Caco-2 (cell line): ENCODE results near the gene ARHGAP15. TPM values are rescaled to one million over a fixed set of nuclear protein-coding genes. Genes with fewer than 3 reads are reported as not detected.

Experiments used
- BruUV-seq: library from RNA; stranded (reverse); fragments of 400-500 nt; replicated peaks from 2 replicates; lab custom pipeline; 2021; lab: Mats Ljungman, UMichigan
- CTCF ChIA-PET: fragments of 300-600 bp; sonication (Branson Sonifier 250); formaldehyde crosslinking; loops from one replicate; lab custom pipeline; 2022; ENCODE audit warnings: antibody characterized with exemption; lab: Charles Lee
- POLR2A ChIA-PET: fragments of 300-600 bp; sonication (Branson Sonifier 250); formaldehyde crosslinking; loops from one replicate; lab custom pipeline; 2022; ENCODE audit warnings: antibody characterized with exemption; lab: Charles Lee
- DNase-seq, 2 experiments: peaks; one replicate each; pipeline versions ENCODE4 v3.0.0 to v3.0.0-alpha.2; 2020 to 2022
- H3K27me3 ChIP-seq: replicated peaks from 2 replicates; pipeline ENCODE4 v1.6.0; 2011; ENCODE audit warnings: low read length; ENCODE audit not compliant: control insufficient read depth, insufficient read depth
- H3K36me3 ChIP-seq: 2 replicates; pipeline ENCODE4 v1.5.1; 2011; ENCODE audit warnings: low read length; ENCODE audit not compliant: control insufficient read depth, insufficient read depth
- H3K4me1 ChIP-seq: fragments of 250-450 bp; sonication (Bioruptor Pico); 2 replicates; pipeline ENCODE4 v1.5.1; 2020; ENCODE audit warnings: mild to moderate bottlenecking
- H3K4me3 ChIP-seq: 2 replicates; pipeline ENCODE4 v1.5.1; 2011; ENCODE audit warnings: low read depth, mild to moderate bottlenecking, control low read depth, low read length
- H3K9me3 ChIP-seq: fragments of 250-450 bp; sonication (Bioruptor Pico); 2 replicates; pipeline ENCODE4 v1.5.1; 2020; ENCODE audit warnings: mild to moderate bottlenecking, moderate library complexity
- H3K27ac Mint-ChIP-seq: one replicate; pipeline ENCODE4 v1.8.0; 2022; ENCODE audit warnings: mixed read lengths; ENCODE audit not compliant: unreplicated experiment
- H3K27me3 Mint-ChIP-seq: one replicate; pipeline ENCODE4 v1.8.0; 2022; ENCODE audit warnings: mixed read lengths; ENCODE audit not compliant: insufficient read depth, unreplicated experiment
- H3K36me3 Mint-ChIP-seq: one replicate; pipeline ENCODE4 v1.8.0; 2022; ENCODE audit warnings: mild to moderate bottlenecking, mixed read lengths; ENCODE audit not compliant: insufficient read depth, unreplicated experiment
- H3K4me1 Mint-ChIP-seq: one replicate; pipeline ENCODE4 v1.8.0; 2022; ENCODE audit warnings: low read depth, mixed read lengths; ENCODE audit not compliant: unreplicated experiment
- H3K4me3 Mint-ChIP-seq: one replicate; pipeline ENCODE4 v1.8.0; 2022; ENCODE audit warnings: mild to moderate bottlenecking, moderate library complexity, mixed read lengths; ENCODE audit not compliant: unreplicated experiment
- H3K9me3 Mint-ChIP-seq: one replicate; pipeline ENCODE4 v1.8.0; 2022; ENCODE audit warnings: mixed read lengths; ENCODE audit not compliant: unreplicated experiment
- intact Hi-C: fragments of 100-400 bp; cut with micrococcal nuclease; formaldehyde crosslinking; loops from one replicate; pipeline ENCODE4 v1.10.0; 2022; ENCODE audit not compliant: unreplicated experiment
- total RNA-seq: library from RNA; stranded (reverse); gene quantifications from 2 replicates; pipeline ENCODE4 v1.2.3, GENCODE V29; 2022
- TF ChIP-seq, protein P1 (sequence below), 2 experiments: fragments of 200-600 bp in 1 of 2; IDR thresholded peaks; 1 replicate in 1 of 2; 2 replicates in 1 of 2; pipeline versions ENCODE4 v1.5.1 to v1.8.0; 2011 to 2022; ENCODE audit warnings: antibody characterized with exemption in 1 of 2, control low read depth in 1 of 2, inconsistent platforms in 1 of 2, low read depth in 1 of 2, low read length in 1 of 2, mild to moderate bottlenecking in 1 of 2, moderate library complexity in 1 of 2; ENCODE audit not compliant: insufficient read depth in 1 of 2, severe bottlenecking in 1 of 2, unreplicated experiment in 1 of 2

Gene ARHGAP15
- total RNA-seq, 1 experiment from 2014 or later, result not detected

DNA sequence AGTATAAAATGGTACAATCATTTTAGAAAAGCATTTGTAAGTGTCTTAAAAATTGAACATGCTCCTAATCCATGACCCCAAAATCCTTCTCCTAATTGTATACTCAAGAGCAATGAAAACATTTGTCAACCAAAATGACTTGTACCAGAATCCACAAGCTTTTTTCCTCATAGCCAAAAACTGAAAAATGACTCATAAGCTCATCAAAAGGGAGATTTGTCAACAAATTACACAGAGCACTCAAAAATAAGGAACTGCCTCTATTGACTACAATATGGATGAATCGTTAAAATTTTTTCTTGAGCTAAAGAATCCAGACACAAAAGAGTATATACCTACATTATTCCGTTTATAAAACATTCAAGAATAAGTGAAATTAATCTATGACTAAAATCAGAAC lies 544.8 kb downstream of the ARHGAP15 start:
- Mint-ChIP-seq H3K9me3 (no peaks in the 10 kb centered on the region), H3K27ac (no peak overlapping the region), H3K27me3 (no peaks in the 10 kb centered on the region), H3K36me3 (no peaks in the 10 kb centered on the region), H3K4me3 (no peak overlapping the region), H3K4me1 (no peaks in the 10 kb centered on the region)
- intact Hi-C loops, result no loop called here
- no TSS peak for BruUV-seq
- Histone ChIP-seq H3K36me3 (no peaks in the 10 kb centered on the region), H3K4me1 (no peaks in the 10 kb centered on the region), H3K27me3 (no peaks in the 10 kb centered on the region), H3K4me3 (no peak overlapping the region), H3K9me3 (no peaks in the 10 kb centered on the region; the same call in 1 of the 2 replicates)
- POLR2A ChIA-PET, result no interaction called here
- TF ChIP-seq, protein P1, sequence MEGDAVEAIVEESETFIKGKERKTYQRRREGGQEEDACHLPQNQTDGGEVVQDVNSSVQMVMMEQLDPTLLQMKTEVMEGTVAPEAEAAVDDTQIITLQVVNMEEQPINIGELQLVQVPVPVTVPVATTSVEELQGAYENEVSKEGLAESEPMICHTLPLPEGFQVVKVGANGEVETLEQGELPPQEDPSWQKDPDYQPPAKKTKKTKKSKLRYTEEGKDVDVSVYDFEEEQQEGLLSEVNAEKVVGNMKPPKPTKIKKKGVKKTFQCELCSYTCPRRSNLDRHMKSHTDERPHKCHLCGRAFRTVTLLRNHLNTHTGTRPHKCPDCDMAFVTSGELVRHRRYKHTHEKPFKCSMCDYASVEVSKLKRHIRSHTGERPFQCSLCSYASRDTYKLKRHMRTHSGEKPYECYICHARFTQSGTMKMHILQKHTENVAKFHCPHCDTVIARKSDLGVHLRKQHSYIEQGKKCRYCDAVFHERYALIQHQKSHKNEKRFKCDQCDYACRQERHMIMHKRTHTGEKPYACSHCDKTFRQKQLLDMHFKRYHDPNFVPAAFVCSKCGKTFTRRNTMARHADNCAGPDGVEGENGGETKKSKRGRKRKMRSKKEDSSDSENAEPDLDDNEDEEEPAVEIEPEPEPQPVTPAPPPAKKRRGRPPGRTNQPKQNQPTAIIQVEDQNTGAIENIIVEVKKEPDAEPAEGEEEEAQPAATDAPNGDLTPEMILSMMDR (IDR thresholded peaks at IDR 0.05; ENCODE audit: insufficient read depth in 1 of 2, low read depth in 1 of 2, low read length in 1 of 2, severe bottlenecking in 1 of 2, unreplicated experiment in 1 of 2), result no peak
- CTCF ChIA-PET, result no interaction called here
- no peak for DNase-seq

- no peak for DNase-seq
- CTCF ChIA-PET, result no interaction called here
- Histone ChIP-seq H3K4me3 (no peak overlapping the region), H3K9me3 (no peaks in the 10 kb centered on the region; the same call in 1 of the 2 replicates), H3K4me1 (no peaks in the 10 kb centered on the region), H3K27me3 (no peaks in the 10 kb centered on the region), H3K36me3 (no peaks in the 10 kb centered on the region)
- H3K4me1 Mint-ChIP-seq, result no peaks in the 10 kb centered on the region
- no peaks in the 10 kb centered on the region for H3K36me3 Mint-ChIP-seq
- intact Hi-C loops, result no loop called here
- no peak overlapping the region for H3K4me3 Mint-ChIP-seq
- BruUV-seq, result no TSS peak
- no peak overlapping the region for H3K27ac Mint-ChIP-seq
- TF ChIP-seq, protein P1 (IDR thresholded peaks at IDR 0.05; ENCODE audit: insufficient read depth in 1 of 2, low read depth in 1 of 2, low read length in 1 of 2, severe bottlenecking in 1 of 2, unreplicated experiment in 1 of 2), result no peak
- POLR2A ChIA-PET, result no interaction called here
- H3K27me3 Mint-ChIP-seq, result no peaks in the 10 kb centered on the region
- H3K9me3 Mint-ChIP-seq, result no peaks in the 10 kb centered on the region
These were observed 545.8 kb downstream of the ARHGAP15 start for GRCh38 chr2:143675021-143675420.

DNA sequence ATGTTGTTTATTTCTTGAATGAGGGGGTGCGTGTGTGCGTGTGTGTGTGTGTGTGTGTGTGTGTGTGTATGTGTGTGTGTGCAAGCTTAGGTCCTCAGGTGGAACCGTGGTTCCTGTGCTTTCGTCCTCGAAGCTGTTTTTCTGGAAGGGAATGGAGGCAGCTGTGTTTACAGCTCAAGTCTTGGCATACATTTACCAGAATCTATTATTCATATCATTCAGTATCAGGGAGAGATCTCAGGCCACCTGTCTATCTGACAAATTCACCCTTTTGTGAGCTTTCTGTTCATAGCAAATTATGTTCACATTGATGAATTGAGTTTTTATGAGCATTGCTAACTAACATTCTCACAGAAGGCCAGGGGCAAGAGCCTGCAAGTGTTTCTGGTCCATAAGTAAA lies 550.4 kb downstream of the ARHGAP15 start:
- no peaks in the 10 kb centered on the region for H3K4me1 ChIP-seq
- H3K27me3 ChIP-seq, result no peaks in the 10 kb centered on the region
- no TSS peak for BruUV-seq
- Mint-ChIP-seq H3K27ac (no peak overlapping the region), H3K4me3 (no peak overlapping the region), H3K27me3 (peaks cover 3% of the 10 kb centered on the region), H3K9me3 (no peaks in the 10 kb centered on the region), H3K36me3 (no peaks in the 10 kb centered on the region), H3K4me1 (no peaks in the 10 kb centered on the region)
- POLR2A ChIA-PET, result no interaction called here
- H3K4me3 ChIP-seq, result no peak overlapping the region
- CTCF ChIA-PET, result interaction anchor here (0.7 kb wide), 1 partner anchor 76 kb away, joined by 5 read pairs; no protein-coding TSS in a partner anchor
- H3K9me3 ChIP-seq, result no peaks in the 10 kb centered on the region
- no peaks in the 10 kb centered on the region for H3K36me3 ChIP-seq
- intact Hi-C loops, result no loop called here
- TF ChIP-seq, protein P1 (IDR thresholded peaks at IDR 0.05; ENCODE audit: insufficient read depth in 1 of 2, low read depth in 1 of 2, low read length in 1 of 2, severe bottlenecking in 1 of 2, unreplicated experiment in 1 of 2), result no peak
- DNase-seq, result no peak
